Activated gamma-delta T cell treated with anti-CD3 and anti-CD28 coated beads, Interleukin-2, amount 50 U/mL, for 16 hours (primary cell): ENCODE results near the gene B4GALNT4.
"Not testable (repeated sequence)": the region's sequence is repeated elsewhere in the genome, so short reads cannot be mapped to it uniquely, and the experiment has no call there.

Source experiments
- DNase-seq: peaks from one replicate; pipeline ENCODE4 v3.0.0-alpha.2; 2020; ENCODE audit warnings: low read depth

The B4GALNT4 gene

DNA sequence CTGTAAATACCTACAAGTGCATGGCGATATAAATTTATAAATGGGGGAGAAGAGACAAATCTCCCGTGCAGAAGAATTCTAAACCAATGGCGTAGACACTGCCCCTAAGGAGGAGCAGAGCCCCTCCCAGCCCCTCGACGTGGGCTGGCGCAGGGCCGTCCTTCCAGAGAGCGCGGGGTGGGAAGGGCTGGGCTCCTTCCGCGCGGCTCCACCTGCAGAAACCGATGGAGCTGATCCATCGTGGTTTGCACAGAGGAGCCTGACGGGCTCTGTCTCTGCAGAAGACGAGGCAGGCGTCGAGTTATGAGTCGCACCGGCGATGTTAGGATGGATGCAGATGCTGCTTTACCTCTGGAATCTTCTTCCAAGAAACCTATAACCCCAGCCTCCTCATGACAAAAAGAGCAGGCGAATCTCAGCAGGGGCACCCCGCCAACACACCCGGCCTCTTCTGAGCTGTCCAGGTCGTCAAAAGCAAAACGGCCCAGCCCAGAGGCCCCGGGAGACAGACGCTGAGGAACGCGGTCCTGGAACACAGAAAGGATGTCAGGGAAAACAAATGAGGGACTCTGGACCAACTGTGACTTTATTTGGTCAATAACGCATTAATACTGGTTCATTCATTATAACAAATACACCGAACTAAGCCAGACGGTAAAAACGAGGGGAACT is 11.0 kb upstream of the B4GALNT4 start:
- no peak for DNase-seq

DNA sequence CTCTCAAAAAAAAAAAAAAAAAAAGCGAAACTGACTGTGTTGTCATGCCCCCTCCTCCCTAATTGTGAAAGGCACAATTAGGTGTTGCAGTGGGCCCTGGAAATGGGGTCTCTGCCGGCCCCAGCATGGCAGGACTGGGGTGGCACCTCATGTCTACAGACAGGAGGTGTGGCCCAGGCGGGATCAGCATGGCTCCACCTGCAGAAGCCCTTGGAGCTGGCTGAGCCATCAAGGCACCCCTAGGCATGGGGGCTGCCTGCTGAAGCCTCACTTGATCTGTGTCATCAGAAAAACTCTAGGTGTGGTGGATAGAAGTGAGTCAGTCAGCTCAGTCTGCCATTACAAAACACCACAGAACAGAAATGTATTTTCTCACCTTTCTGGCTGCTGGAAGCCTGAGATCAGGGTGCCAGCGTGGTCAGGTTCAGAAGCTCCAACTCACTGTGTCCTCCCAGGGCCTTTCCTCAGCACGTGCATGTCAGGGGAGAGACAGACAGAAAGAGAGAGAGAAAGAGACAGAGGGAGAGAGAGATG is 10.1 kb upstream of the B4GALNT4 start:
- peak; percentile 23 for DNase-seq

DNA sequence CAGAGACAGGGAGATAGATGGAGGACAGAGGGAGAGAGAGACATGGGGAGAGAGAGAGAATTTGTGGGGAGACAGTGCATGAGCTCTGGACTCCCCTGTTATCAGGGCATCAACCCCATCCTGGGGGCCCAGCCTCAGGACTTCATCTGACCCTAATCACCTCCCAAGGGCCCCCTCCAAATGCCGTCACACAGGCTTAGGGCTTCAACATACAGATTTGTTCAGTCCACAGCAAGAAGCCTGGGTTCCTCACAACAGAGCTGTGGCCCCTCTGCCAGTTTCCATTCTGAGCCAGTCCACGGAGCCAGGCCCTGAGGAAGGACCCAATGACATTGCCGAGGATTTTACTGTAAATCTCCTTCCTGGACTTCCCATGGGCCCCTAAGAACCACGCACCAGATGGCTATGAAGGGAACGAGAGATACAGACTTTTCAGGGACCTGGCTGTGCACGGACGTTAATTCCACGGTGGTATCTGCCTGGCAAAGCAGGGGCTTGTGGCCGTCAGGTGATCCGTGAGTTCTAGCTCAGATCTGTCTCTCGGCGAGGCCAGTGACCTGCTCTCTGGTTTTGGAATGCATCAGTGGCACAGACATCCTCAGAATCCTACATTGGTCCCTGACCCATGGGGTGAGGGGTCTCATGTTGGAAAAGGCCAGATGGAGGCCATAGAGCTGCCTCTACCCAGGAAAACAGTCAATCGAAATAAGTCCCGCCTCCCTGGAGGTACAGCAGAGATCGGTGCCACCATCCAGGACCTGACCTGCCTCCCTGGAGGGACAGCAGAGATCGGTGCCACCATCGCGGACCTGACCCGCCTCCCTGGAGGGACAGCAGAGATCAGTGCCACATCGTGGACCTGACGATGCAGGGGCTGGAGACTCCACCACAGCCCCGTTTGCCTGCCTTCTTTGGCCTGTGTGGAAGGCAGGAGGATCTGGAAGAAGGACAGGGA is 8.7 kb upstream of the B4GALNT4 start:
- DNase-seq, result no peak

DNA sequence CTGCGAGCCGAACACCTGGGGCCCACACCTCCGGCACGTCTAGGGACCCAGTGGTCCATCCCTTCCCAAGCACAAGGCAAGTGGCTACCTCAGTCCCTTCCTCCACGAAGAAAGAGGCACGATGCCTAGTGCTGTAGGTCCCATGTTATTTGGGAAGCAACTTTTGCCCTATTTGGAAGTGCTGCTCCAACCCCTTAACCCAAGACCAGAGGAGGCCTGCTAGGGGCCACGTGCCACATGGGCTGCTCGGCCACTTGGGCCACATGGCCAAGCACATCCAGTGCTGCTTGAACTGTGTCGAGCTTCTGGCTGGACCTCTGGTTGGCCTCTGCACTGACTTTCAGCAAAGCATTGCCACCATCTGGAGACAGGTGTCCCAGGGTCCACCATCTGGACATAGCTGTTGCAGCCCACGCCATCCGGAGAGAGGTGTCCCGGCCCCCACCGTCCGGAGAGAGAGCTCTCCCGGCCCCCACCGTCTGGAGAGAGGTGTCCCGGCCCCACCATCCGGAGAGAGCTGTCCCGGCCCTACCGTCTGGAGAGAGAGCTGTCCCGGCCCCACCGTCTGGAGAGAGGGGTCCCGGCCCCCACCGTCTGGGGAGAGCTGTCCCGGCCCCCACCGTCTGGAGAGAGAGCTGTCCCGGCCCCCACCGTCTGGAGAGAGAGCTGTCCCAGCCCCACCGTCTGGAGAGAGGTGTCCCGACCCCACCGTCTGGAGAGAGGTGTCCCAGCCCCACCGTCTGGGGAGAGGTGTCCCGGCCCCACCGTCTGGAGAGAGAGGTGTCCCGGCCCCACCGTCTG is 6.5 kb upstream of the B4GALNT4 start:
- DNase-seq, result no peak

DNA sequence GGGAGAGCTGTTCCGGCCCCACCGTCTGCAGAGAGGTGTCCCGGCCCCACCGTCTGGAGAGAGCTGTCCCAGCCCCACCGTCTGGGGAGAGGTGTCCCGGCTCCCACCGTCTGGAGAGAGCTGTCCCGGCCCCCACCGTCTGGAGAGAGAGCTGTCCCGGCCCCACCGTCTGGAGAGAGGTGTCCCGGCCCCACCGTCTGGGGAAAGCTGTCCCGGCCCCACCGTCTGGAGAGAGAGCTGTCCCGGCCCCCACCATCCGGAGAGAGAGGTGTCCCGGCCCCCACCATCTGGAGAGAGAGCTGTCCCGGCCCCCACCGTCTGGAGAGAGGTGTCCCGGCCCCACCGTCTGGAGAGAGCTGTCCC is 5.9 kb upstream of the B4GALNT4 start:
- DNase-seq, result not testable (repeated sequence)

DNA sequence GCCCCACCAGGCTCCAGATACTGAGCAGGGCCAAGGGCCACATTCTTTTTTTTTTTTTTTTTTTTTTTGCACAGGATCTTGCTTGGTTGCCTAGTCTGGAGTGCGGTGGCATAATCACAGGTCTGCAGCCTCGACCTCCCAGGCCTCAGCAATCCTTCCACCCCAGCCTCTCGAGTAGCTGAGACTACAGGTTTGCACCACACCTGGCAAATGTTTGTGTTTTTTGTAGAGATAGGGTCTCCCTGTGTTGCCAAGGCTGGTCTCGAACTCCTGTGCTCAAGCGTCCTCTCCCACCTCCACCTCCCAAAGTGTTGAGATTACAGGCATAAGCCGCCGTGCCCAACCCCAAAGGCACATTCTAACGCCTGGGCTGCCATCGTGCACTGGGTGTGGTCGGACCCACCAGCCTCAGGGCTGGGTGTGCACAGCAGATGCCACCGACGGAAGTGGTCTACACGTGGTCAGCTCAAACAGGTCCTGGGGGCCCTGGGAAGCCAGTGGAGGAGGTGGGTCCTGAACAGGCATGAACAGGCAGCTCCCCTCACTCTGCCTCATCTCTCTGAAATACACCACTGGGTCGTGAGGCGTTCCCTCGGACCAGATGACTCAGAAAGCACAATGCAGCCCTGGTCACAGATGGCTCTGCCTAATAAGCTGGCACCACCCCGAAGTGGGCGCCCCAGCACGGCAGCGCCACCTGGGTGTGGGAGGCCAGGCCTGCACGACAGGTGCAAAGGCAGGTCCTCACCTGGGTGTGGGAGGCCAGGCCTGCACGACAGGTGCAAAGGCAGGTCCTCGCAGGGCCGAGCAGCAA is 5.1 kb upstream of the B4GALNT4 start:
- peak; percentile 27 for DNase-seq

DNA sequence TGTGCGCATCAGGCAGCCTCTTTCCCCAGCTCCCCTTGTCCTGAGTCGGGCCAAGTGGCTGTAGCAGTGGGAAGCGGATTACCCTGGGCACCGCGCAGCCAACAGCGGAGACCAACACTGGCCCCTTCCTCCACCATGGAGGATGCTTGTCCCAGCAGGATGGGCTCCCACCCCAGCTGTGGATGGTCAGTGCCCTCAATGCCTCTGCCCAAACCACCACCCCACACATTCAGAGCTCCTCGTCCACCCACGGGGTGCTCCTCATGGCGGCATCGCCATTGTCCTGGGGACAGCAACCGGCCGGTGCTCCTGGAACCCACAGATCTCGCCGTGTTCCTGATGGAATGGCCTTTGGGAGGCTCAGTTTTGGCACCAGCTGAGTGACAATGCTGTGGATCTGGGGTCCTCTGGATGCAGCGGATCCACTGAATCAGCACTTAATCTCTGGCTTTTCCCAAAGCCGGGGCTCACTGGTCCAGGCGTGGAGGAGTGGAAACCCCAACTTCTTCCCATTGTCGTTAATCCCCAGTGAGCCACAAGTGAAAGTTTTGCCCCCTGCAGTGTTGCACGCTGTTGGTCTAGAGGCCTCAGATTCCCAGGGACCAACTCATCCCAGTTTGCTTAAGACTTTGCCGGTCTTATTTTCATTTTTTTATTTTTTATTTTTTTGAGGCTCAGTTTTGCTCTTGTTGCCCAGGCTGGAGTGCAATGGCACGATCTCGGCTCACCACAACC is 4.1 kb upstream of the B4GALNT4 start:
- DNase-seq, result no peak

DNA sequence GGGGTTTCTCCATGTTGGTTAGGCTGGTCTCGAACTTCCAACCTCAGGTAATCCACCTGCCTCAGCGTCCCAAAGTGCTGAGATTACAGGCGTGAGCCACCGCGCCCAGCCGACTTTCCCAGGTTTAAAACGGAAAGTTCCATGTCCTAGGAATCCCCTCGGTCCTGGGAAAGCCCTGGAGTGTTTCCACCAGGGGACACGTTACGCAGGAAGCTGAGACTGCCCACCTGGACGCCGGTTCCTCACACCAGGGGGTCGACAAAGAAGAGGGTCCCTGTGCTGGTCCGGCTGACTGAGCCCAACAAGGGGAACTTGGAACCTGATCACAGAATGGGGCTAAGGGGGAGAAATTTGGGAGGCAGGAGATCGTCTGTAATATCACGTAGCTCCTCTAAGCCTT is 3.5 kb upstream of the B4GALNT4 start:
- no peak for DNase-seq

DNA sequence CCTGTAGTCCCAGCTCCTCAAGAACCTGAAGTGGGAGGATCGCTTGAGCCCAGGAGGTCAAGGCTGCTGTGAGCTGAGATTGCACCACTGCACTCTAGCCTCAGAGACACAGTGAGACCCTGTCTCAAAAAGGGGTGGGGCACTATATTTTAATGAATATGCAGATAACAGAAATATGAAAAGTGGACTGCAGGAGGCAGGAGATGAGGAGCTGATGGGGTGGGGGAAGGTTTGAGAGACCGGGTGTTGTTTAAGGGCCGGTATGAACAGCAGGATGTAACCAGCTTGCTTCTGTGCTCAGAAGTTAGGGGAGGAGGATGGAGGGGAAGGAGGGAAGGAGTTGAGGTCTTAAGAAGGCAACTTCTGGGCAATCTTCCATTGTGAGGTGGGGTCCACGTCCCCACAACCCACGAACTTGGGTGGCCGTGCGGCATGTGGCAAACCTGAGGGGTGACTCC is 1.3 kb upstream of the B4GALNT4 start:
- no peak for DNase-seq

DNA sequence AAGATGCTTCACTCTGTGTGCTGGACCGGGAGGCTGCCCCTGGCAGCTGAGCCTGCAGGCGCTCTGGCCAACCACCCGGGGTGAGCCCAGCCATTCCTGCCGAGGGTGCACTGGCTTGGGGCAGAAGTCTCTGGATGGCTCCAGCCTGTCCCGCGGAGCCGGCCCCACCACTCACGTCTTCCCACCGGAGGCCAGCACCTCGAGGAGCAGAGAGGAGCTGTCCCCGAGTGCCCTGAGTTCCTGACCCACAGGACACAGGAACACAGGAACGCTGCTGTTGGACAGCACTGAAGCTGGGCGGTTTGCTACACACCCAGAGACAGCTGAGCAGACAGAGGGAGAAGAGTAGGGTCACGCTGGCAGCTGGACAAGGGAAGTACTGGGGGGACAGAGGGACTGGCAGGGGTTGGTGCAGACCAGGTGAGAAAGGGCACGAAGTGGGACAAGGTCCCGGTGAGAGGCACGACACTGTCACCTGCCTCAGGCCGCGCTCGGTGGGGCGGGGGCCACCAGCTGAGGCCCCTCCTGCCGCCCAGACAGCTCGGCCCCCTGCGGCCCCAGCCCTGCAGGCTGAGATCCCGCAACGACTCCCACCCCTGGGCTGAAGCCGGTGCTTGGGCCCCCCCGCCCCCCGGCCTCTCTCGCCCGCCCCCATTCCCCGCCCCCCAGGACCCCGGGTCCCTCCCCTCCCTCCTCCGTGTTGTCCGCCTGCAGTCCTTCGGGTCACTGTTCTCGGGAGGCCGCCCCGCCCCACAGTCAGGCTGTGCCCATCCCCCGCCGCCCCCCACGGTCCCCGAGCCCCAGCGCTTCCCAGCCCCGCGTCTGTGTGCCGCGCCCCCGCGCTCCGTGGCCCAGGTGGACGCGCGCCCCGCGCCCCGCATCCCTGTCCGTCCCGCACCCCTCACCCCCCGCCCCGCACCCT is 624 bp upstream of the B4GALNT4 start:
- no peak for DNase-seq

DNA sequence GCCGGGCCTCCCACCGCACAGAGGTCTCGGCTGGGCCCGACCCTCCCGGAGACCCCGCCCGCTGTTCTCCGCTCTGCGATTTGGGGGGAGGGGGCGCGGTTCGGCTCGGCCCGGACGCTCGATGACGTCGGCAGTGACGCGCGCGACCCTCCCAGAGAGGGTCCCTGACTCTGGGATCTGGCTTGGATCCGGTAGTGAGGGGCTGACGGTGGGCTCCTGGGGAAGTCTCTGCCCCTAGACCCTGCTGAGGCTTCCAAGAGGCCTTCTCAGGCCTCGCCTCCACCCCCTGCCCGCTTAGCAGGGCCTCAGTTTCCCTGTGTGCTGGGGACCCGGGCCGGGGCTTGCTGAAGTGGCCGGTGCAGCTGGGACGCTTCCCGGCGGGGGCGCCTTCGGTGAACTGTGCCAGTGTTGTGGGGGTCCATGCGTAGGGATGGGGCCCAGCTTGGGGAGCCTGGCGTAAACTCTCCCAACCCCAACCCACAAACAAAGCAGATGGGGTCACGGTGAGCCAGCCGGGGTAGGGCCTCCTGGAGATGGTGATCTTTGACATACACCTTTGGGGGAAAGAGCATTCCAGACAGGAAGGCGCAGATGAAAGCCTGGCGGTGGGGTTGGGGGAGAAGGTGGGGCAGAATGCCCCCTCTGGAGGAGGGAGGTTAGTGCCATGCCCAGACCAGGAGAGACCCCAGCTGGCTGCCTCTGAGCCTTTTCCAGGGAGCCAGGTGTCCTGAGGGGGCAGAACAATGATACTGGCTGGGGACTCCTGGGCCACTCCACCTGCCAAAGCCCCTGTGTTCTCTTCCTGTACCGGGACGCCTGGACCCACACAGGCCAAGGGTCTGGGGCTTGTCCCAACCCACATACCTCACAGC is 1.0 kb downstream of the B4GALNT4 start:
- no peak for DNase-seq

DNA sequence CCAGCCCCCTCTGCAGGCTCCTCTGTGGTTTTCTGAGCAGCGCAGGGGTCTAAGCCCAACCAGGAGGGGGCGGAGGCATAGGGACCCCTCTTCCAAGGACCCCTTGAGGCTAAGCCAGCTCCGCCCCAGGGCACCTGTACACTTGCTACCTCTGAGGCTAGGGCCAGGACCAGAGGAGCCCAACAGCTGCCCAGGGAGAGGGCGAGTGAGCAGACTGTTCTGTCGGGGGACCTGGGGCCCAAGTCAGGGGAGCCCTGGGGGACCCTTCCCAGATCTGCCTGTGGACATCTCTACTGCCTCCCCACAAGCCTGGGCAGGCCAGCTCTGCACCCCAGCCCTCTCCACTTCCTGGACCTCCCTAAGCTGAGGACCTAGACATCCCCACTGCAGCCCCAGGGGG is 1.8 kb downstream of the B4GALNT4 start:
- no peak for DNase-seq

DNA sequence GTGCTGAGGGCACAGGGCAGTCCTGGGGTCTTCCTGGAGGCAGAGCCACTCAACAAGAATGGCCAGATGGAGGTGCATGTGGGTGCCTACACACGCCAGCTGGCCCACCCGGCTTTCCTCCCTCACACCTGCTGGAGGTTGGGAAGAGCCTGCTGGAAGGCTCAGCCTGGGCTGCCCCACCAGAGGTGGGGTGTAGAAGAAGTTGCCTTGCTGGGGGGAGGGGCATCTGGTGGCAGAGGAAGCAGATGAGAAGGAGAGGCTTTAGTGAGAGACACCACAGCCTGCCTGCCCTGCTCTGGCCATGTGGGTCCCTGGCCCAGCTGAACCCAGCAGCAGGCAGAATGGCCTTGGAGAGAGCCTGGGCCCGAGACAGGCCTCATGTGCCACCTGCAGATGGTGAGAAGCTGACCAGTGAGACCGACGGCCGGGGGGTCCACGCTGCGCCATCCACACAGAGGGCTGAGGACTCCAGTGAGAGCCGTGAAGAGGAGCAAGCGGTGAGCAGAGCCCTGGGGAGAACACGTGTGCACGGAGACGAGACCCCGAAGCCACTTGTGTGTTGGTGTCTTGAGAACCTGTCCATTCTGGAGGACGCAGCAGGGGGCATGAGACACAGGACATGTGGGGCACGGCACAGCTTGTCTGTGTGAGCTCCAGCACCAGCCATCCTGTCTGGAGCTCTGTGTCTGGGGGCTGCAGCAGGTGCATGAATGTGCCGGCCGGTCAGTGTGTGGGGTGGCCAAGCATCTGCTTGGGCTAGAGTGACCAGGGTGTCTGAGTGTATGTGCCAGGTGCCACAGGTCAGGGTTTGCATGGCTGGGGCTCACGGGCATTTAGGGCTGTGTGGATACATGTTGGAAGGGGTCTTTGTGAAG is 2.7 kb downstream of the B4GALNT4 start:
- no peak for DNase-seq

DNA sequence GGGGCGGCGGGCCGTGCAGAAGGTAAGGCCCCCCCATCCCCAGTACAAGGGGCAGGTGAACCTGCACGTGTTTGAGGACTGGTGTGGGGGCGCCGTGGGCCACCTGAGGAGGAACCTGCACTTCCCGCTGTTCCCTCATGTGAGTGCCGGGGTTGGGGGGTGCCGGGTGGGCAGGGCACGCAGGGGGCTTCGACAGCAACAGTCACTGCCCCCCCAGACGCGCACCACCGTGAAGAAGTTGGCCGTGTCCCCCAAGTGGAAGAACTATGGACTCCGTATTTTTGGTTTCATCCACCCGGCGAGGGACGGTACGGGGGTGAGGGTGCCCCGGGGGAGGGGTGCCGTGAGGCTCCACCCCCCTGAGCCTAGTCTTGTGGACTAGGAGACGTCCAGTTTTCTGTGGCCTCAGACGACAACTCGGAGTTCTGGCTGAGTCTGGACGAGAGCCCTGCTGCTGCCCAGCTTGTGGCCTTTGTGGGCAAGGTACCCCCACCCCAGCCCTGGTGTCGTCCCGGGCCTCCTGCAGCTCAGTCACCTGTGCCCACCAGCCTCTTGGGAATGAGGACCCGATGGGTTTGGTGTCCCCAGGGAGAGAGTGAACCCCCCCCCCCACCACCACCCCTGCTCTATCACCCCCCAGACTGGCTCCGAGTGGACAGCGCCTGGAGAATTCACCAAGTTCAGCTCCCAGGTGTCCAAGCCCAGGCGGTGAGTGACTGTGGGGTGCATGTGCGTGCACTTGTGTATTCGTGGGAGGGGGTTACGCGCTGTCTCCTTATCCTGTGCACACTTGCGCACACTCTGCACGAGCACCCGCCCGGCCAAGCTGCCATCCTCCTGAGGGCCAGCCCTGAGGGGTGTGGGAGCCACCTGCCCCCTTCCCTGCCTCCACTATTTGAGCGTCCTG is 3.8 kb downstream of the B4GALNT4 start:
- DNase-seq, result no peak

DNA sequence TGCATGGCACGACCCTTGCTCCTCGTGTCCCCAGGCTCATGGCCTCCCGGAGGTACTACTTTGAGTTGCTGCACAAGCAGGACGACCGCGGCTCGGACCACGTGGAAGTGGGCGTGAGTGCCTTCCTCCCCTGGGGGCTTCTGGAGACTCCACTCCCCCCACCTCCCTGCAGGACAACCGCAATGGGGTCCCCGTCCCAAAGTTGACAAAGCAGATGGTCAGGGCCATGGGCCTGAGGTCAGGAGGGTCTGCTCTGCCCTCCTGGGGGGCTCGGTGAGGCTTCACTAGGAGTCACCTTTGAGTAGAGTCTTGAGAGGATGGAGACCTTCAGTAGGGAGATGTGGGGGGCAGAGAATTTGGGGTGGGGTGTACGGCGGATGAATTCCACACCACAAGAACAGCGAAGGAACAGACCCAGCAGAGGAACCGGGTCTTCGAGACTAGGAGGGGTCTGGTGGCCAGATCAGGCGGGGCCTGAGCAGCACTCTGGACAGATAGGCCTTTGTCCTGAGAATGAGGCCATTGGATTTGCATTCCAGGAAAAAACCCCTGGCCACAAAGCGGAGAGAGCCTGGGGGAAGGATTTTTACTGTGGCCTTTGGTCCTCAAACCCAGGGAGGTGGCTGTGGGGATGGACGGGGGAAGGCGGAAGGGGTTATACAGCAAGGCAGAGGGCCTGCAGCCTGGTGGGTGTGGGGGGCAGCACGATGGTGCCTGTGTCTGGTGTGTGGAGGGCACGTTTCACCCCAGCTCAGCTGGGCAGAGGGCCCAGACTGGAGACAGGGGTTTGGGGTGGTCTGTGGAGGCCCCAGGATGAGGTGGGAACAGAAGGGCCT is 4.6 kb downstream of the B4GALNT4 start:
- DNase-seq, result no peak
